ENCODE measurements around the gene DLG4.
A peak's percentile ranks its signal among the peaks of the same experiment; 100 is the strongest.
"Not testable (repeated sequence)": the region's sequence is repeated elsewhere in the genome, so short reads cannot be mapped to it uniquely, and the experiment has no call there.

DLG4 gene

GRCh38 chr17:7184091-7184488 is 35.5 kb downstream of the DLG4 start:
- peak overlapping the region in 1 of 11 experiments; percentile 35; a peak in 1 of 22 replicates for H3K4me2 ChIP-seq

GRCh38 chr17:7183433-7184090 is 36.1 kb downstream of the DLG4 start:
- H3K27me3 ChIP-seq = no peaks in the 10 kb centered on the region
- peaks cover 0 to 27% (median 0%) of the 10 kb centered on the region in 11 experiments; a peak in 3 of 22 replicates for H4K20me1 ChIP-seq
- no peak overlapping the region for H3K4me3 ChIP-seq
- H3K4me1 ChIP-seq = peaks cover 0 to 14% (median 3%) of the 10 kb centered on the region in 10 experiments; a peak in 7 of 20 replicates
- H3K36me3 ChIP-seq = peaks cover 0 to 22% (median 11%) of the 10 kb centered on the region in 11 experiments; a peak in 9 of 22 replicates
- TF ChIP-seq Cebpa-rat (IDR thresholded peaks at IDR 0.05) = no peak
- H3K9me3 ChIP-seq (replicated peaks in 1 of 11) = no peaks in the 10 kb centered on the region
- peak overlapping the region in 1 of 11 experiments; percentile 35; a peak in 1 of 22 replicates for H3K4me2 ChIP-seq
- no peak overlapping the region; a peak in 1 of 22 replicates for H3K9ac ChIP-seq
- H3K27ac ChIP-seq = no peak overlapping the region

More at GRCh38 chr17:7184091-7184488, 35.5 kb downstream of the DLG4 start:
- no peak for TF ChIP-seq Cebpa-rat (IDR thresholded peaks at IDR 0.05)
- Histone ChIP-seq H4K20me1 (peaks cover 0 to 27% (median 0%) of the 10 kb centered on the region in 11 experiments; a peak in 3 of 22 replicates), H3K4me3 (no peak overlapping the region), H3K36me3 (peaks cover 0 to 27% (median 11%) of the 10 kb centered on the region in 11 experiments; a peak in 9 of 22 replicates), H3K27ac (no peak overlapping the region), H3K27me3 (no peaks in the 10 kb centered on the region), H3K9me3 (replicated peaks in 1 of 11) (no peaks in the 10 kb centered on the region), H3K9ac (no peak overlapping the region; a peak in 1 of 22 replicates), H3K4me1 (peaks cover 0 to 14% (median 3%) of the 10 kb centered on the region in 10 experiments; a peak in 7 of 20 replicates)

GRCh38 chr17:7182101-7182500 is 37.5 kb downstream of the DLG4 start:
- H3K27me3 ChIP-seq; H3K36me3 ChIP-seq; H3K4me3 ChIP-seq; H3K9me3 ChIP-seq (replicated peaks in 1 of 11); H3K9ac ChIP-seq; H3K27ac ChIP-seq; H3K4me2 ChIP-seq: not testable (repeated sequence)
- H4K20me1 ChIP-seq = peaks cover 0 to 19% (median 0%) of the 10 kb centered on the region in 11 experiments; a peak in 3 of 22 replicates
- peaks cover 12 to 27% (median 15%) of the 10 kb centered on the region in 10 experiments for H3K4me1 ChIP-seq

GRCh38 chr17:7179317-7180254 is 40.0 kb downstream of the DLG4 start, which contains the start of gene ASGR1:
ASGR1 (minus strand) TSS chr17:7179370; CDS start chr17:7178563, 807 bp downstream.
- Histone ChIP-seq H3K4me1 (peaks cover 21 to 31% (median 24%) of the 10 kb centered on the region in 10 experiments), H3K9ac (peak within 1 kb of the TSS in 8 of 11 experiments; percentile 64 to 78 (median 68); a peak in 11 of 22 replicates), H3K4me2 (peak within 1 kb of the TSS; percentile 92 to 100 (median 98)), H3K27me3 (peaks cover 0 to 6% (median 0%) of the 10 kb centered on the region in 11 experiments; a peak in 1 of 22 replicates), H4K20me1 (peaks cover 0 to 8% (median 0%) of the 10 kb centered on the region in 11 experiments; a peak in 2 of 22 replicates), H3K36me3 (no peaks in the 10 kb centered on the region), H3K27ac (peak within 1 kb of the TSS in 1 of 11 experiments; percentile 35; a peak in 1 of 22 replicates), H3K9me3 (replicated peaks in 1 of 11) (no peaks in the 10 kb centered on the region), H3K4me3 (peak within 1 kb of the TSS in 8 of 10 experiments; percentile 53 to 69 (median 62); a peak in 11 of 20 replicates)
- no peak for TF ChIP-seq Cebpa-rat (IDR thresholded peaks at IDR 0.05)

- Histone ChIP-seq H3K9ac (no peak overlapping the region), H3K9me3 (replicated peaks in 1 of 11) (no peaks in the 10 kb centered on the region), H3K27me3 (peaks cover 0 to 6% (median 0%) of the 10 kb centered on the region in 11 experiments; a peak in 1 of 22 replicates), H3K4me3 (no peak overlapping the region), H3K27ac (no peak overlapping the region), H3K4me2 (no peak overlapping the region), H3K4me1 (peaks cover 24 to 34% (median 30%) of the 10 kb centered on the region in 10 experiments), H3K36me3 (no peaks in the 10 kb centered on the region), H4K20me1 (0 out of 22 replicates have a peak, but pooled peaks cover 0 to 3% (median 0%) of the 10 kb centered on the region in 11 experiments)
- TF ChIP-seq Cebpa-rat (IDR thresholded peaks at IDR 0.05) = no peak
Observed at GRCh38 chr17:7178973-7179316, 40.7 kb downstream of the DLG4 start.

- H3K4me2 ChIP-seq = peak overlapping the region; percentile 92 to 100 (median 98)
- peak overlapping the region; percentile 52 to 78 (median 69) for H3K9ac ChIP-seq
- H3K36me3 ChIP-seq = no peaks in the 10 kb centered on the region; a peak in 1 of 22 replicates
- H4K20me1 ChIP-seq = no peaks in the 10 kb centered on the region
- H3K9me3 ChIP-seq (replicated peaks in 1 of 11) = 0 out of 22 replicates have a peak, but pooled peaks cover 0 to 2% (median 0%) of the 10 kb centered on the region in 11 experiments
- peak overlapping the region; percentile 46 to 69 (median 60) for H3K4me3 ChIP-seq
- H3K4me1 ChIP-seq = peaks cover 25 to 40% (median 35%) of the 10 kb centered on the region in 10 experiments
- TF ChIP-seq Cebpa-rat (IDR thresholded peaks at IDR 0.05) = no peak
- H3K27ac ChIP-seq = peak overlapping the region in 9 of 11 experiments; percentile 2 to 53 (median 36); a peak in 12 of 22 replicates
- H3K27me3 ChIP-seq = peaks cover 0 to 6% (median 0%) of the 10 kb centered on the region in 11 experiments; a peak in 1 of 22 replicates
Observed at GRCh38 chr17:7177954-7178477, 41.6 kb downstream of the DLG4 start.

GRCh38 chr17:7177191-7177953 is 42.3 kb downstream of the DLG4 start:
- H3K9ac ChIP-seq = peak overlapping the region; percentile 52 to 78 (median 69)
- no peak for TF ChIP-seq Cebpa-rat (IDR thresholded peaks at IDR 0.05)
- peak overlapping the region in 9 of 11 experiments; percentile 2 to 53 (median 36); a peak in 11 of 22 replicates for H3K27ac ChIP-seq
- H3K9me3 ChIP-seq (replicated peaks in 1 of 11) = peaks cover 0 to 8% (median 0%) of the 10 kb centered on the region in 11 experiments; a peak in 1 of 22 replicates
- H3K4me2 ChIP-seq = peak overlapping the region; percentile 92 to 100 (median 98)
- peak overlapping the region; percentile 46 to 69 (median 60) for H3K4me3 ChIP-seq
- no peaks in the 10 kb centered on the region for H4K20me1 ChIP-seq
- no peaks in the 10 kb centered on the region; a peak in 1 of 22 replicates for H3K36me3 ChIP-seq
- H3K4me1 ChIP-seq = peaks cover 25 to 43% (median 35%) of the 10 kb centered on the region in 10 experiments
- peaks cover 0 to 6% (median 0%) of the 10 kb centered on the region in 11 experiments; a peak in 1 of 22 replicates for H3K27me3 ChIP-seq

Data from BLaER1 treated with 17β-estradiol and CSF1 and Interleukin-3, amounts not matched to agents 10 nM and 100 nM (cell line).